HG03442 (cell line): ENCODE results near the gene TGM2.
"Not testable (repeated sequence)": the region's sequence is repeated elsewhere in the genome, so short reads cannot be mapped to it uniquely, and the experiment has no call there.

Experiments used
- ATAC-seq: cut with Tn5 transposase; IDR thresholded peaks from one replicate; pipeline ENCODE4 v1.9.1; 2021; ENCODE audit warnings: mild to moderate bottlenecking, moderate library complexity; ENCODE audit not compliant: unreplicated experiment

TGM2 gene

GRCh38 chr20:38104285-38104684, 60.8 kb downstream of the TGM2 start:
- ATAC-seq = no peak

GRCh38 chr20:38102206-38102605, 62.9 kb downstream of the TGM2 start:
- ATAC-seq = not testable (repeated sequence)

GRCh38 chr20:38098952-38099351, 66.1 kb downstream of the TGM2 start:
- no peak for ATAC-seq

GRCh38 chr20:38095017-38095686, 69.9 kb downstream of the TGM2 start:
- ATAC-seq = no peak

GRCh38 chr20:38094373-38094891, 70.6 kb downstream of the TGM2 start:
- peak; percentile 57 for ATAC-seq

GRCh38 chr20:38093641-38094077, 71.4 kb downstream of the TGM2 start:
- ATAC-seq = no peak

GRCh38 chr20:38092915-38093314, 72.2 kb downstream of the TGM2 start:
- ATAC-seq = no peak

GRCh38 chr20:38092260-38092857, 72.7 kb downstream of the TGM2 start:
- no peak for ATAC-seq

- no peak for ATAC-seq
Measured at GRCh38 chr20:38091441-38092216, 73.4 kb downstream of the TGM2 start.

GRCh38 chr20:38090061-38090460, 75.0 kb downstream of the TGM2 start:
- ATAC-seq = no peak

- ATAC-seq = no peak
Measured at GRCh38 chr20:38089500-38089899, 75.6 kb downstream of the TGM2 start.

- ATAC-seq = no peak
Measured at GRCh38 chr20:38085026-38085425, 80.0 kb downstream of the TGM2 start.

GRCh38 chr20:38084425-38084951, 80.6 kb downstream of the TGM2 start:
- ATAC-seq = no peak

- no peak for ATAC-seq
Measured at GRCh38 chr20:38083338-38084048, 81.6 kb downstream of the TGM2 start.

- no peak for ATAC-seq
Measured at GRCh38 chr20:38082894-38083293, 82.2 kb downstream of the TGM2 start.

- ATAC-seq = no peak
Measured at GRCh38 chr20:38081575-38081974, 83.5 kb downstream of the TGM2 start.

- ATAC-seq = no peak
Measured at GRCh38 chr20:38079353-38079752, 85.7 kb downstream of the TGM2 start.

- ATAC-seq = no peak
Measured at GRCh38 chr20:38078084-38078483, 87.0 kb downstream of the TGM2 start.
